Activated CD4-positive, alpha-beta T cell treated with anti-CD3 and anti-CD28 coated beads, Interleukin-2, amount 10 ng/mL, durations not matched to agents 24 days and 14 days (primary cell): ENCODE results near the gene PAK1. TPM values are rescaled to one million over a fixed set of nuclear protein-coding genes. Genes with fewer than 3 reads are reported as not detected.
"Not testable (repeated sequence)": the region's sequence is repeated elsewhere in the genome, so short reads cannot be mapped to it uniquely, and the experiment has no call there.

Source experiments
- DNase-seq: peaks from one replicate; pipeline ENCODE4 v3.0.0; 2022
- H3K27ac Mint-ChIP-seq: one replicate; pipeline ENCODE4 v1.8.0; 2022; ENCODE audit warnings: mild to moderate bottlenecking, mixed read lengths
- H3K27me3 Mint-ChIP-seq: one replicate; pipeline ENCODE4 v1.8.0; 2022; ENCODE audit warnings: mixed read lengths
- H3K36me3 Mint-ChIP-seq: one replicate; pipeline ENCODE4 v1.8.0; 2022; ENCODE audit warnings: low read depth, mild to moderate bottlenecking, mixed read lengths
- H3K4me1 Mint-ChIP-seq: one replicate; pipeline ENCODE4 v1.8.0; 2021; ENCODE audit warnings: mixed read lengths
- H3K4me3 Mint-ChIP-seq: one replicate; pipeline ENCODE4 v1.8.0; 2022; ENCODE audit warnings: mild to moderate bottlenecking, moderate library complexity, mixed read lengths
- H3K9me3 Mint-ChIP-seq: one replicate; pipeline ENCODE4 v1.8.0; 2021; ENCODE audit warnings: mixed read lengths
- intact Hi-C: fragments of 100-400 bp; cut with micrococcal nuclease; formaldehyde crosslinking; loops from one replicate; pipeline ENCODE4 v1.15.1; 2023
- total RNA-seq: library from RNA; stranded (reverse); gene quantifications from 2 replicates; pipeline ENCODE4 v1.2.3, GENCODE V29; 2022

Gene PAK1
- total RNA-seq, 1 donor from 2014 or later, result 32.1 TPM

- peaks cover 8% of the 10 kb centered on the region for H3K36me3 Mint-ChIP-seq
- no peak overlapping the region for H3K27ac Mint-ChIP-seq
- no peaks in the 10 kb centered on the region for H3K27me3 Mint-ChIP-seq
- peaks cover 3% of the 10 kb centered on the region for H3K9me3 Mint-ChIP-seq
- intact Hi-C loops, result no loop called here
- H3K4me3 Mint-ChIP-seq, result no peak overlapping the region
- peaks cover 10% of the 10 kb centered on the region for H3K4me1 Mint-ChIP-seq
- DNase-seq, result no peak
Observed at GRCh38 chr11:77397631-77398030, 76.3 kb downstream of the PAK1 start.

GRCh38 chr11:77396911-77397310, 77.0 kb downstream of the PAK1 start:
- Mint-ChIP-seq H3K4me3 (no peak overlapping the region), H3K4me1 (peaks cover 6% of the 10 kb centered on the region), H3K27me3 (no peaks in the 10 kb centered on the region), H3K36me3 (peaks cover 9% of the 10 kb centered on the region), H3K27ac (no peak overlapping the region), H3K9me3 (peaks cover 3% of the 10 kb centered on the region)
- DNase-seq, result no peak
- intact Hi-C loops, result no loop called here

GRCh38 chr11:77396305-77396704, 77.6 kb downstream of the PAK1 start:
- H3K27me3 Mint-ChIP-seq, result no peaks in the 10 kb centered on the region
- H3K9me3 Mint-ChIP-seq, result peaks cover 3% of the 10 kb centered on the region
- intact Hi-C loops, result no loop called here
- peaks cover 14% of the 10 kb centered on the region for H3K36me3 Mint-ChIP-seq
- no peak overlapping the region for H3K4me3 Mint-ChIP-seq
- H3K27ac Mint-ChIP-seq, result no peak overlapping the region
- DNase-seq, result no peak
- H3K4me1 Mint-ChIP-seq, result peaks cover 2% of the 10 kb centered on the region

- Mint-ChIP-seq H3K36me3 (peaks cover 18% of the 10 kb centered on the region), H3K4me3 (no peak overlapping the region), H3K27me3 (no peaks in the 10 kb centered on the region), H3K27ac (no peak overlapping the region), H3K9me3 (peaks cover 3% of the 10 kb centered on the region), H3K4me1 (peaks cover 2% of the 10 kb centered on the region)
- intact Hi-C loops, result no loop called here
- DNase-seq, result no peak
Observed at GRCh38 chr11:77395460-77396173, 78.3 kb downstream of the PAK1 start.

GRCh38 chr11:77392842-77393241, 81.1 kb downstream of the PAK1 start:
- no peak for DNase-seq
- H3K4me3 Mint-ChIP-seq, result no peak overlapping the region
- H3K36me3 Mint-ChIP-seq, result peaks cover 16% of the 10 kb centered on the region
- no peak overlapping the region for H3K27ac Mint-ChIP-seq
- H3K4me1 Mint-ChIP-seq, result no peaks in the 10 kb centered on the region
- intact Hi-C loops, result no loop called here
- H3K27me3 Mint-ChIP-seq, result no peaks in the 10 kb centered on the region
- H3K9me3 Mint-ChIP-seq, result no peaks in the 10 kb centered on the region

- no peaks in the 10 kb centered on the region for H3K27me3 Mint-ChIP-seq
- H3K27ac Mint-ChIP-seq, result no peak overlapping the region
- peaks cover 21% of the 10 kb centered on the region for H3K36me3 Mint-ChIP-seq
- intact Hi-C loops, result no loop called here
- no peak for DNase-seq
- no peaks in the 10 kb centered on the region for H3K4me1 Mint-ChIP-seq
- H3K9me3 Mint-ChIP-seq, result no peaks in the 10 kb centered on the region
- no peak overlapping the region for H3K4me3 Mint-ChIP-seq
Observed at GRCh38 chr11:77387701-77388100, 86.2 kb downstream of the PAK1 start.

GRCh38 chr11:77386178-77386577, 87.7 kb downstream of the PAK1 start:
- Mint-ChIP-seq H3K4me3 (no peak overlapping the region), H3K27ac (no peak overlapping the region), H3K9me3 (no peaks in the 10 kb centered on the region), H3K27me3 (no peaks in the 10 kb centered on the region), H3K36me3 (peaks cover 13% of the 10 kb centered on the region), H3K4me1 (peaks cover 4% of the 10 kb centered on the region)
- DNase-seq, result no peak
- intact Hi-C loops, result no loop called here

- H3K27ac Mint-ChIP-seq, intact Hi-C loops, H3K9me3 Mint-ChIP-seq, H3K27me3 Mint-ChIP-seq, H3K36me3 Mint-ChIP-seq, H3K4me3 Mint-ChIP-seq, H3K4me1 Mint-ChIP-seq, DNase-seq: not testable (repeated sequence)
Observed at GRCh38 chr11:77385255-77385771, 88.6 kb downstream of the PAK1 start.

- Mint-ChIP-seq H3K27ac (no peak overlapping the region), H3K4me1 (peaks cover 8% of the 10 kb centered on the region), H3K4me3 (no peak overlapping the region), H3K27me3 (no peaks in the 10 kb centered on the region), H3K36me3 (peaks cover 10% of the 10 kb centered on the region), H3K9me3 (no peaks in the 10 kb centered on the region)
- DNase-seq, result no peak
- intact Hi-C loops, result no loop called here
Observed at GRCh38 chr11:77384571-77384970, 89.3 kb downstream of the PAK1 start.

- H3K27ac Mint-ChIP-seq, H3K4me3 Mint-ChIP-seq, H3K27me3 Mint-ChIP-seq, intact Hi-C loops, H3K4me1 Mint-ChIP-seq, DNase-seq, H3K9me3 Mint-ChIP-seq: not testable (repeated sequence)
- peaks cover 15% of the 10 kb centered on the region for H3K36me3 Mint-ChIP-seq
Observed at GRCh38 chr11:77383349-77383748, 90.5 kb downstream of the PAK1 start.

GRCh38 chr11:77381729-77382665, 91.9 kb downstream of the PAK1 start:
- H3K27me3 Mint-ChIP-seq, result no peaks in the 10 kb centered on the region
- H3K4me1 Mint-ChIP-seq, result peaks cover 8% of the 10 kb centered on the region
- H3K36me3 Mint-ChIP-seq, result peaks cover 15% of the 10 kb centered on the region
- intact Hi-C loops, result no loop called here
- no peak overlapping the region for H3K4me3 Mint-ChIP-seq
- no peak for DNase-seq
- H3K9me3 Mint-ChIP-seq, result no peaks in the 10 kb centered on the region
- no peak overlapping the region for H3K27ac Mint-ChIP-seq

- peaks cover 18% of the 10 kb centered on the region for H3K36me3 Mint-ChIP-seq
- no peaks in the 10 kb centered on the region for H3K9me3 Mint-ChIP-seq
- DNase-seq, result no peak
- H3K27me3 Mint-ChIP-seq, result no peaks in the 10 kb centered on the region
- no peak overlapping the region for H3K4me3 Mint-ChIP-seq
- H3K27ac Mint-ChIP-seq, result no peak overlapping the region
- intact Hi-C loops, result no loop called here
- H3K4me1 Mint-ChIP-seq, result peaks cover 8% of the 10 kb centered on the region
Observed at GRCh38 chr11:77379934-77380333, 94.0 kb downstream of the PAK1 start.

GRCh38 chr11:77379253-77379652, 94.6 kb downstream of the PAK1 start:
- no peak overlapping the region for H3K27ac Mint-ChIP-seq
- intact Hi-C loops, result no loop called here
- peaks cover 20% of the 10 kb centered on the region for H3K36me3 Mint-ChIP-seq
- DNase-seq, result no peak
- H3K9me3 Mint-ChIP-seq, result no peaks in the 10 kb centered on the region
- peaks cover 8% of the 10 kb centered on the region for H3K4me1 Mint-ChIP-seq
- H3K4me3 Mint-ChIP-seq, result no peak overlapping the region
- H3K27me3 Mint-ChIP-seq, result no peaks in the 10 kb centered on the region

- Mint-ChIP-seq H3K4me3 (no peak overlapping the region), H3K27ac (no peak overlapping the region), H3K4me1 (peaks cover 8% of the 10 kb centered on the region), H3K9me3 (no peaks in the 10 kb centered on the region), H3K27me3 (no peaks in the 10 kb centered on the region), H3K36me3 (peaks cover 22% of the 10 kb centered on the region)
- intact Hi-C loops, result no loop called here
- DNase-seq, result no peak
Observed at GRCh38 chr11:77377734-77378133, 96.2 kb downstream of the PAK1 start.
